Caco-2 (cell line): Measurements from ENCODE around the gene ACAN. TPM values are rescaled to one million over a fixed set of nuclear protein-coding genes. Genes with fewer than 3 reads are reported as not detected.

Source experiments
- BruUV-seq: library from RNA; stranded (reverse); fragments of 400-500 nt; replicated peaks from 2 replicates; lab custom pipeline; 2021; lab: Mats Ljungman, UMichigan
- CTCF ChIA-PET: fragments of 300-600 bp; sonication (Branson Sonifier 250); formaldehyde crosslinking; loops from one replicate; lab custom pipeline; 2022; ENCODE audit warnings: antibody characterized with exemption; lab: Charles Lee
- POLR2A ChIA-PET: fragments of 300-600 bp; sonication (Branson Sonifier 250); formaldehyde crosslinking; loops from one replicate; lab custom pipeline; 2022; ENCODE audit warnings: antibody characterized with exemption; lab: Charles Lee
- DNase-seq, 2 experiments: peaks; one replicate each; pipeline versions ENCODE4 v3.0.0 to v3.0.0-alpha.2; 2020 to 2022
- H3K27me3 ChIP-seq: replicated peaks from 2 replicates; pipeline ENCODE4 v1.6.0; 2011; ENCODE audit warnings: low read length; ENCODE audit not compliant: control insufficient read depth, insufficient read depth
- H3K36me3 ChIP-seq: 2 replicates; pipeline ENCODE4 v1.5.1; 2011; ENCODE audit warnings: low read length; ENCODE audit not compliant: control insufficient read depth, insufficient read depth
- H3K4me1 ChIP-seq: fragments of 250-450 bp; sonication (Bioruptor Pico); 2 replicates; pipeline ENCODE4 v1.5.1; 2020; ENCODE audit warnings: mild to moderate bottlenecking
- H3K4me3 ChIP-seq: 2 replicates; pipeline ENCODE4 v1.5.1; 2011; ENCODE audit warnings: low read depth, mild to moderate bottlenecking, control low read depth, low read length
- H3K9me3 ChIP-seq: fragments of 250-450 bp; sonication (Bioruptor Pico); 2 replicates; pipeline ENCODE4 v1.5.1; 2020; ENCODE audit warnings: mild to moderate bottlenecking, moderate library complexity
- H3K27ac Mint-ChIP-seq: one replicate; pipeline ENCODE4 v1.8.0; 2022; ENCODE audit warnings: mixed read lengths; ENCODE audit not compliant: unreplicated experiment
- H3K27me3 Mint-ChIP-seq: one replicate; pipeline ENCODE4 v1.8.0; 2022; ENCODE audit warnings: mixed read lengths; ENCODE audit not compliant: insufficient read depth, unreplicated experiment
- H3K36me3 Mint-ChIP-seq: one replicate; pipeline ENCODE4 v1.8.0; 2022; ENCODE audit warnings: mild to moderate bottlenecking, mixed read lengths; ENCODE audit not compliant: insufficient read depth, unreplicated experiment
- H3K4me1 Mint-ChIP-seq: one replicate; pipeline ENCODE4 v1.8.0; 2022; ENCODE audit warnings: low read depth, mixed read lengths; ENCODE audit not compliant: unreplicated experiment
- H3K4me3 Mint-ChIP-seq: one replicate; pipeline ENCODE4 v1.8.0; 2022; ENCODE audit warnings: mild to moderate bottlenecking, moderate library complexity, mixed read lengths; ENCODE audit not compliant: unreplicated experiment
- H3K9me3 Mint-ChIP-seq: one replicate; pipeline ENCODE4 v1.8.0; 2022; ENCODE audit warnings: mixed read lengths; ENCODE audit not compliant: unreplicated experiment
- CTCF ChIP-seq, 2 experiments: fragments of 200-600 bp in 1 of 2; IDR thresholded peaks; 1 replicate in 1 of 2; 2 replicates in 1 of 2; pipeline versions ENCODE4 v1.5.1 to v1.8.0; 2011 to 2022; ENCODE audit warnings: antibody characterized with exemption in 1 of 2, control low read depth in 1 of 2, inconsistent platforms in 1 of 2, low read depth in 1 of 2, low read length in 1 of 2, mild to moderate bottlenecking in 1 of 2, moderate library complexity in 1 of 2; ENCODE audit not compliant: insufficient read depth in 1 of 2, severe bottlenecking in 1 of 2, unreplicated experiment in 1 of 2
- intact Hi-C: fragments of 100-400 bp; cut with micrococcal nuclease; formaldehyde crosslinking; loops from one replicate; pipeline ENCODE4 v1.10.0; 2022; ENCODE audit not compliant: unreplicated experiment
- total RNA-seq: library from RNA; stranded (reverse); gene quantifications from 2 replicates; pipeline ENCODE4 v1.2.3, GENCODE V29; 2022

The ACAN gene
- total RNA-seq, 1 experiment from 2014 or later = not detected

GRCh38 chr15:88803920-88804247 is 648 bp downstream of the ACAN start:
- no peaks in the 10 kb centered on the region for H3K9me3 Mint-ChIP-seq
- BruUV-seq = no TSS peak
- H3K4me1 Mint-ChIP-seq = no peaks in the 10 kb centered on the region
- peaks cover 12% of the 10 kb centered on the region for H3K27me3 Mint-ChIP-seq
- no peaks in the 10 kb centered on the region for H3K4me1 ChIP-seq
- intact Hi-C loops = no loop called here
- H3K36me3 ChIP-seq = no peaks in the 10 kb centered on the region
- H3K27me3 ChIP-seq = no peaks in the 10 kb centered on the region; the same call in 1 of the 2 replicates
- DNase-seq = no peak
- CTCF ChIA-PET = no interaction called here
- POLR2A ChIA-PET = no interaction called here
- no peak overlapping the region for H3K4me3 Mint-ChIP-seq
- H3K4me3 ChIP-seq = no peak overlapping the region
- H3K36me3 Mint-ChIP-seq = no peaks in the 10 kb centered on the region
- H3K27ac Mint-ChIP-seq = no peak overlapping the region
- no peak for TF ChIP-seq CTCF (IDR thresholded peaks at IDR 0.05; ENCODE audit: insufficient read depth in 1 of 2, low read depth in 1 of 2, low read length in 1 of 2, severe bottlenecking in 1 of 2, unreplicated experiment in 1 of 2)
- H3K9me3 ChIP-seq = no peaks in the 10 kb centered on the region

GRCh38 chr15:88804257-88804656 is 1.0 kb downstream of the ACAN start:
- H3K27me3 Mint-ChIP-seq = peaks cover 12% of the 10 kb centered on the region
- Histone ChIP-seq H3K36me3 (no peaks in the 10 kb centered on the region), H3K4me3 (no peak overlapping the region), H3K4me1 (no peaks in the 10 kb centered on the region), H3K9me3 (no peaks in the 10 kb centered on the region), H3K27me3 (no peaks in the 10 kb centered on the region; the same call in 1 of the 2 replicates)
- H3K9me3 Mint-ChIP-seq = no peaks in the 10 kb centered on the region
- intact Hi-C loops = no loop called here
- no peaks in the 10 kb centered on the region for H3K36me3 Mint-ChIP-seq
- POLR2A ChIA-PET = no interaction called here
- H3K4me3 Mint-ChIP-seq = no peak overlapping the region
- H3K4me1 Mint-ChIP-seq = no peaks in the 10 kb centered on the region
- H3K27ac Mint-ChIP-seq = no peak overlapping the region
- no peak for DNase-seq
- TF ChIP-seq CTCF (IDR thresholded peaks at IDR 0.05; ENCODE audit: insufficient read depth in 1 of 2, low read depth in 1 of 2, low read length in 1 of 2, severe bottlenecking in 1 of 2, unreplicated experiment in 1 of 2) = no peak
- no TSS peak for BruUV-seq
- CTCF ChIA-PET = no interaction called here

- Histone ChIP-seq H3K4me3 (no peak overlapping the region), H3K36me3 (no peaks in the 10 kb centered on the region), H3K9me3 (no peaks in the 10 kb centered on the region), H3K4me1 (no peaks in the 10 kb centered on the region), H3K27me3 (no peaks in the 10 kb centered on the region; the same call in 1 of the 2 replicates)
- POLR2A ChIA-PET = no interaction called here
- H3K36me3 Mint-ChIP-seq = no peaks in the 10 kb centered on the region
- peaks cover 10% of the 10 kb centered on the region for H3K27me3 Mint-ChIP-seq
- H3K4me1 Mint-ChIP-seq = no peaks in the 10 kb centered on the region
- CTCF ChIA-PET = no interaction called here
- no peaks in the 10 kb centered on the region for H3K9me3 Mint-ChIP-seq
- no TSS peak for BruUV-seq
- H3K27ac Mint-ChIP-seq = no peak overlapping the region
- no peak overlapping the region for H3K4me3 Mint-ChIP-seq
- no peak for DNase-seq
- intact Hi-C loops = no loop called here
- no peak for TF ChIP-seq CTCF (IDR thresholded peaks at IDR 0.05; ENCODE audit: insufficient read depth in 1 of 2, low read depth in 1 of 2, low read length in 1 of 2, severe bottlenecking in 1 of 2, unreplicated experiment in 1 of 2)
Measured at GRCh38 chr15:88805031-88805780, 2.0 kb downstream of the ACAN start.
